Activated B cell treated with CpG ODN at 0.5 μM for 24 hours (primary cell): ENCODE results near the gene PCBP2. TPM values are rescaled to one million over a fixed set of nuclear protein-coding genes. Genes with fewer than 3 reads are reported as not detected.

Source experiments
- ATAC-seq: fragments of 200-7000 bp; cut with Tn5 transposase; one replicate; pipeline ENCODE4 v1.10.0; 2021; ENCODE audit warnings: low read depth, mild to moderate bottlenecking, moderate library complexity
- CTCF ChIA-PET: fragments of 350-600 bp; sonication (Branson Sonifier 250); formaldehyde crosslinking; loops from one replicate; lab custom pipeline; 2021; ENCODE audit warnings: antibody characterized with exemption; lab: Charles Lee
- POLR2A ChIA-PET: fragments of 350-600 bp; sonication (Branson Sonifier 250); formaldehyde crosslinking; loops from one replicate; lab custom pipeline; 2021; ENCODE audit warnings: antibody characterized with exemption; lab: Charles Lee
- DNase-seq: peaks from one replicate; pipeline ENCODE4 v3.0.0; 2022
- H3K27ac Mint-ChIP-seq: one replicate; pipeline ENCODE4 v1.8.0; 2020; ENCODE audit warnings: mixed read lengths
- H3K27me3 Mint-ChIP-seq: one replicate; pipeline ENCODE4 v1.8.0; 2021; ENCODE audit warnings: mixed read lengths
- H3K36me3 Mint-ChIP-seq: one replicate; pipeline ENCODE4 v1.8.0; 2021; ENCODE audit warnings: low read depth, mixed read lengths
- H3K4me1 Mint-ChIP-seq: one replicate; pipeline ENCODE4 v1.8.0; 2021; ENCODE audit warnings: mixed read lengths
- H3K4me3 Mint-ChIP-seq: one replicate; pipeline ENCODE4 v1.8.0; 2020; ENCODE audit warnings: mild to moderate bottlenecking, mixed read lengths
- H3K9me3 Mint-ChIP-seq: one replicate; pipeline ENCODE4 v1.8.0; 2020; ENCODE audit warnings: mixed read lengths
- CTCF ChIP-seq: fragments of 200-600 bp; IDR thresholded peaks from one replicate; pipeline ENCODE4 v1.8.0; 2022; ENCODE audit warnings: antibody characterized with exemption, mild to moderate bottlenecking
- intact Hi-C: fragments of 100-400 bp; cut with micrococcal nuclease; formaldehyde crosslinking; loops from one replicate; pipeline ENCODE4 v1.15.1; 2024
- total RNA-seq: library from RNA; stranded (reverse); gene quantifications from 2 replicates; pipeline ENCODE4 v1.2.3, GENCODE V29; 2022

Gene PCBP2
- total RNA-seq, 1 donor from 2014 or later: 853 TPM

GRCh38 chr12:53493610-53494391, 41.9 kb downstream of the PCBP2 start:
- CTCF ChIA-PET: interaction anchor here (1.0 to 1.4 kb wide), 4 partner anchors 12 to 170 kb away, joined by 3 to 7 read pairs (median 4); no protein-coding TSS in a partner anchor
- no peak for ATAC-seq
- Mint-ChIP-seq H3K36me3 (no peaks in the 10 kb centered on the region), H3K27me3 (no peaks in the 10 kb centered on the region), H3K9me3 (no peaks in the 10 kb centered on the region), H3K4me3 (peak overlapping the region; percentile 87), H3K4me1 (peaks cover 28% of the 10 kb centered on the region), H3K27ac (peak overlapping the region; percentile 84)
- TF ChIP-seq CTCF: no peak
- intact Hi-C loops: loop anchor here (1.0 to 2.0 kb wide), 3 partner anchors 8 to 173 kb away; partner anchors contain the start of genes AAAS, PRR13 and TARBP2
- DNase-seq: no peak
- POLR2A ChIA-PET: interaction anchor here (0.6 to 3.5 kb wide), 5 partner anchors 8 to 52 kb away, joined by 3 to 18 read pairs (median 4); partner anchors contain the start of genes PRR13 and TARBP2

GRCh38 chr12:53495903-53496751, 44.2 kb downstream of the PCBP2 start:
- H3K9me3 Mint-ChIP-seq: no peaks in the 10 kb centered on the region
- intact Hi-C loops: no loop called here
- H3K27me3 Mint-ChIP-seq: no peaks in the 10 kb centered on the region
- H3K36me3 Mint-ChIP-seq: peaks cover 2% of the 10 kb centered on the region
- no peak overlapping the region for H3K4me3 Mint-ChIP-seq
- TF ChIP-seq CTCF: no peak
- H3K4me1 Mint-ChIP-seq: peaks cover 42% of the 10 kb centered on the region
- DNase-seq (no peak), ATAC-seq (no peak)
- ChIA-PET CTCF (no interaction called here), POLR2A (no interaction called here)
- H3K27ac Mint-ChIP-seq: no peak overlapping the region

- ChIA-PET CTCF (no interaction called here), POLR2A (no interaction called here)
- intact Hi-C loops: no loop called here
- Mint-ChIP-seq H3K4me3 (no peak overlapping the region), H3K36me3 (peaks cover 3% of the 10 kb centered on the region), H3K4me1 (peaks cover 45% of the 10 kb centered on the region), H3K27me3 (no peaks in the 10 kb centered on the region), H3K9me3 (no peaks in the 10 kb centered on the region), H3K27ac (no peak overlapping the region)
- DNase-seq (no peak), ATAC-seq (no peak)
- TF ChIP-seq CTCF: no peak
Measured at GRCh38 chr12:53496752-53497032, 44.8 kb downstream of the PCBP2 start.

- H3K9me3 Mint-ChIP-seq: no peaks in the 10 kb centered on the region
- no peaks in the 10 kb centered on the region for H3K27me3 Mint-ChIP-seq
- ATAC-seq (no peak), DNase-seq (no peak)
- H3K36me3 Mint-ChIP-seq: peaks cover 3% of the 10 kb centered on the region
- intact Hi-C loops: no loop called here
- peaks cover 46% of the 10 kb centered on the region for H3K4me1 Mint-ChIP-seq
- no peak for TF ChIP-seq CTCF
- no peak overlapping the region for H3K4me3 Mint-ChIP-seq
- ChIA-PET POLR2A (no interaction called here), CTCF (interaction anchor here (0.9 kb wide), 1 partner anchor 145 kb away, joined by 3 read pairs; no protein-coding TSS in a partner anchor)
- no peak overlapping the region for H3K27ac Mint-ChIP-seq
Measured at GRCh38 chr12:53497461-53497860, 45.6 kb downstream of the PCBP2 start.

GRCh38 chr12:53498235-53498630, 46.3 kb downstream of the PCBP2 start:
- Mint-ChIP-seq H3K4me3 (peak overlapping the region; percentile 67), H3K4me1 (peaks cover 47% of the 10 kb centered on the region), H3K27me3 (no peaks in the 10 kb centered on the region), H3K36me3 (peaks cover 3% of the 10 kb centered on the region), H3K27ac (peak overlapping the region; percentile 50), H3K9me3 (no peaks in the 10 kb centered on the region)
- intact Hi-C loops: no loop called here
- ChIA-PET POLR2A (no interaction called here), CTCF (interaction anchor here (0.9 kb wide), 1 partner anchor 146 kb away, joined by 3 read pairs; no protein-coding TSS in a partner anchor)
- ATAC-seq: no peak
- no peak for DNase-seq
- no peak for TF ChIP-seq CTCF
